GM23338 (cell line): ENCODE data around the gene ELF5. TPM values are rescaled to one million over a fixed set of nuclear protein-coding genes. Genes with fewer than 3 reads are reported as not detected.

ENCODE experiments used
- ATAC-seq: fragments of 200-7000 bp; cut with Tn5 transposase; 3 replicates; pipeline ENCODE4 v1.9.1; 2020
- DNase-seq: peaks from one replicate; pipeline ENCODE4 v3.0.0-alpha.2; 2015; ENCODE audit warnings: low spot score
- H2AFZ ChIP-seq: fragments of 200-600 bp; sonication (generic); 2 replicates; pipeline ENCODE4 v1.8.0; 2016; ENCODE audit warnings: antibody characterized with exemption, mild to moderate bottlenecking, moderate library complexity
- H3F3A ChIP-seq: fragments of 200-600 bp; sonication (generic); replicated peaks from 2 replicates; pipeline ENCODE4 v1.8.0; 2017; ENCODE audit warnings: antibody characterized with exemption, mixed run types, low read depth
- H3K27ac ChIP-seq: fragments of 200-600 bp; sonication (generic); 2 replicates; pipeline ENCODE4 v1.6.1; 2016; ENCODE audit warnings: low read depth
- H3K27me3 ChIP-seq: fragments of 200-600 bp; sonication (generic); 2 replicates; pipeline ENCODE4 v1.8.0; 2016; ENCODE audit warnings: mild to moderate bottlenecking, mixed run types, moderate library complexity; ENCODE audit not compliant: insufficient read depth
- H3K36me3 ChIP-seq: fragments of 200-600 bp; sonication (generic); 2 replicates; pipeline ENCODE4 v1.8.0; 2016; ENCODE audit warnings: mild to moderate bottlenecking; ENCODE audit not compliant: insufficient read depth
- H3K4me1 ChIP-seq: fragments of 200-600 bp; sonication (generic); 2 replicates; pipeline ENCODE4 v1.8.0; 2016; ENCODE audit warnings: mild to moderate bottlenecking, moderate library complexity; ENCODE audit not compliant: insufficient read depth
- H3K4me2 ChIP-seq: fragments of 200-600 bp; sonication (generic); 2 replicates; pipeline ENCODE4 v1.7.1; 2017; ENCODE audit warnings: mixed run types
- H3K4me3 ChIP-seq: fragments of 200-600 bp; sonication (generic); 2 replicates; pipeline ENCODE4 v1.6.1; 2016; ENCODE audit warnings: mixed run types
- H3K79me2 ChIP-seq: fragments of 200-600 bp; sonication (generic); replicated peaks from 2 replicates; pipeline ENCODE4 v1.8.0; 2017; ENCODE audit warnings: mild to moderate bottlenecking; ENCODE audit not compliant: insufficient read depth
- H3K9me2 ChIP-seq: fragments of 200-600 bp; sonication (generic); 2 replicates; pipeline ENCODE4 v1.8.0; 2017; ENCODE audit not compliant: insufficient read depth
- H4K20me1 ChIP-seq: fragments of 200-600 bp; sonication (generic); replicated peaks from 2 replicates; pipeline ENCODE4 v1.8.0; 2017; ENCODE audit warnings: mild to moderate bottlenecking; ENCODE audit not compliant: insufficient read depth
- H3K27ac Mint-ChIP-seq: 2 replicates; pipeline ENCODE4 v1.8.0; 2020; ENCODE audit warnings: inconsistent platforms, mild to moderate bottlenecking, moderate library complexity, mixed read lengths
- H3K27me3 Mint-ChIP-seq: 3 replicates; pipeline ENCODE4 v1.8.0; 2022; ENCODE audit warnings: low read depth, mild to moderate bottlenecking, moderate library complexity, mixed read lengths, inconsistent platforms; ENCODE audit not compliant: insufficient read depth, poor library complexity
- H3K36me3 Mint-ChIP-seq: 3 replicates; pipeline ENCODE4 v1.8.0; 2021; ENCODE audit warnings: low read depth, mild to moderate bottlenecking, inconsistent platforms, moderate library complexity, mixed read lengths
- H3K4me1 Mint-ChIP-seq: 3 replicates; pipeline ENCODE4 v1.8.0; 2020; ENCODE audit warnings: mild to moderate bottlenecking, inconsistent platforms, mixed read lengths
- H3K4me3 Mint-ChIP-seq: 3 replicates; pipeline ENCODE4 v1.8.0; 2021; ENCODE audit warnings: moderate library complexity, mild to moderate bottlenecking, inconsistent platforms, mixed read lengths
- H3K9me3 Mint-ChIP-seq: 3 replicates; pipeline ENCODE4 v1.8.0; 2020; ENCODE audit warnings: moderate library complexity, mild to moderate bottlenecking, inconsistent platforms, mixed read lengths
- CREB1 ChIP-seq: fragments of 250-450 bp; sonication (Bioruptor Pico); IDR thresholded peaks from 2 replicates; pipeline ENCODE4 v1.5.0; 2020; ENCODE audit warnings: low read depth, mild to moderate bottlenecking, moderate library complexity
- CTCF ChIP-seq, 2 experiments: fragments of 200-600 bp in 1 of 2; sonication (generic) in 1 of 2; conservative IDR thresholded peaks; 2 replicates each; pipeline versions ENCODE4 v1.5.1 to v1.6.1; 2016 to 2017; ENCODE audit warnings: antibody characterized with exemption in 2 of 2, low read depth in 2 of 2, mild to moderate bottlenecking in 2 of 2, moderate library complexity in 1 of 2
- ETS1 ChIP-seq: IDR thresholded peaks from 2 replicates; pipeline ENCODE4 v1.6.1; 2016; ENCODE audit warnings: antibody characterized with exemption
- EZH2 ChIP-seq: fragments of 200-600 bp; sonication (generic); IDR thresholded peaks from one replicate; pipeline ENCODE4 v1.8.0; 2017; ENCODE audit warnings: antibody characterized with exemption, mild to moderate bottlenecking, low read depth; ENCODE audit not compliant: unreplicated experiment
- EZH2phosphoT487 ChIP-seq: fragments of 200-600 bp; sonication (generic); IDR thresholded peaks from one replicate; pipeline ENCODE4 v1.8.1; 2018; ENCODE audit warnings: antibody characterized with exemption; ENCODE audit not compliant: unreplicated experiment
- JUNB ChIP-seq: IDR thresholded peaks from one replicate; pipeline ENCODE4 v1.6.1; 2016; ENCODE audit warnings: antibody characterized with exemption; ENCODE audit not compliant: unreplicated experiment
- NANOG ChIP-seq: IDR thresholded peaks from 2 replicates; pipeline ENCODE4 v1.6.1; 2016; ENCODE audit warnings: antibody characterized with exemption, borderline replicate concordance
- POLR2AphosphoS5 ChIP-seq: IDR thresholded peaks from 2 replicates; pipeline ENCODE4 v1.6.1; 2016; ENCODE audit warnings: antibody characterized with exemption, low read depth
- REST ChIP-seq: IDR thresholded peaks from one replicate; pipeline ENCODE4 v1.6.1; 2018; ENCODE audit warnings: antibody characterized with exemption; ENCODE audit not compliant: unreplicated experiment
- STAT1 ChIP-seq: IDR thresholded peaks from one replicate; pipeline ENCODE4 v1.6.1; 2016; ENCODE audit warnings: antibody characterized with exemption; ENCODE audit not compliant: unreplicated experiment
- ZNF114 ChIP-seq: fragments of 250-450 bp; sonication (Bioruptor Pico); IDR thresholded peaks from 2 replicates; pipeline ENCODE4 v1.5.0; 2020; ENCODE audit warnings: mild to moderate bottlenecking, moderate library complexity
- ZNF331 ChIP-seq: fragments of 250-450 bp; sonication (Bioruptor Pico); IDR thresholded peaks from 2 replicates; pipeline ENCODE4 v1.5.0; 2020; ENCODE audit warnings: low read depth, mild to moderate bottlenecking, moderate library complexity
- ZNF462 ChIP-seq: fragments of 250-450 bp; sonication (Bioruptor Pico); IDR thresholded peaks from 2 replicates; pipeline ENCODE4 v1.5.0; 2020; ENCODE audit warnings: mild to moderate bottlenecking, moderate library complexity
- polyA plus RNA-seq: library from polyadenylated mRNA; unstranded; fragments of >200 nt; fragmentation: Nextera tagmentation; extraction: Ambion mirVana; gene quantifications from 2 replicates; pipeline ENCODE4 v1.2.1, GENCODE V29; 2016
- total RNA-seq: library from RNA; depleted of rRNA; stranded (reverse); fragments of >200 nt; shearing (Covaris generic); gene quantifications from 2 replicates; pipeline ENCODE4 v1.2.3, GENCODE V29; 2014

ELF5 gene
- total and polyA plus RNA-seq, 2 experiments from 2014 or later: not detected

GRCh38 chr11:34449013-34449412, 64.6 kb downstream of the ELF5 start:
- TF ChIP-seq ZNF331 (CRISPR knock-in tag) (no peak), EZH2 (no peak), STAT1 (no peak), EZH2phosphoT487 (no peak), CTCF (conservative IDR thresholded peaks at IDR 0.05; ENCODE audit: low read depth in 2 of 2) (no peak), ETS1 (no peak), ZNF462 (CRISPR knock-in tag) (no peak), ZNF114 (no peak), REST (no peak), POLR2AphosphoS5 (no peak), CREB1 (CRISPR knock-in tag) (no peak), JUNB (no peak), NANOG (no peak)
- Histone ChIP-seq H3K27me3 (no peaks in the 10 kb centered on the region), H3K4me1 (no peaks in the 10 kb centered on the region), H3K4me2 (no peak overlapping the region), H3K79me2 (peaks cover 6% of the 10 kb centered on the region; the same call in 1 of the 2 replicates), H2AFZ (no peak overlapping the region), H3K4me3 (no peak overlapping the region), H3K36me3 (peaks cover 27% of the 10 kb centered on the region; the same call in 1 of the 2 replicates), H3K9me2 (no peaks in the 10 kb centered on the region), H4K20me1 (peaks cover 18% of the 10 kb centered on the region; the same call in 1 of the 2 replicates), H3F3A (no peaks in the 10 kb centered on the region), H3K27ac (no peak overlapping the region)
- Mint-ChIP-seq H3K4me3 (no peak overlapping the region), H3K27ac (no peak overlapping the region), H3K27me3 (no peaks in the 10 kb centered on the region), H3K9me3 (no peaks in the 10 kb centered on the region), H3K36me3 (peaks cover 4% of the 10 kb centered on the region; the same call in 2 of the 3 replicates), H3K4me1 (no peaks in the 10 kb centered on the region)
- ATAC-seq: no peak
- no peak for DNase-seq
